SU-DHL-6 (cell line): Measurements from ENCODE around the gene QSOX2.

ENCODE experiments used
- H2AFZ ChIP-seq: fragments of 200-600 bp; sonication (generic); 2 replicates; pipeline ENCODE4 v1.6.1; 2014; ENCODE audit warnings: low read depth, mild to moderate bottlenecking, moderate library complexity, mixed read lengths, antibody characterized with exemption, low read length; ENCODE audit not compliant: severe bottlenecking
- H3F3A ChIP-seq: fragments of 200-600 bp; shearing (Covaris generic); 2 replicates; pipeline ENCODE4 v1.6.0; 2016; ENCODE audit warnings: antibody characterized with exemption, mild to moderate bottlenecking; ENCODE audit not compliant: insufficient read depth
- H3K27ac ChIP-seq: fragments of 200-600 bp; sonication (generic); 2 replicates; pipeline ENCODE4 v1.5.1; 2016; ENCODE audit warnings: low read depth, mild to moderate bottlenecking, low read length, moderate library complexity, mixed read lengths
- H3K27me3 ChIP-seq: fragments of 200-600 bp; sonication (generic), shearing (Covaris generic); 2 replicates; pipeline ENCODE4 v1.6.0; 2014; ENCODE audit warnings: mild to moderate bottlenecking, low read length
- H3K36me3 ChIP-seq: fragments of 200-600 bp; sonication (generic); 2 replicates; pipeline ENCODE4 v1.6.1; 2014; ENCODE audit warnings: mild to moderate bottlenecking, low read length, mixed read lengths
- H3K4me2 ChIP-seq: fragments of 300-600, 200-600 bp; shearing (Covaris generic), sonication (generic); 2 replicates; pipeline ENCODE4 v1.6.0; 2014; ENCODE audit warnings: low read length, low read depth, mild to moderate bottlenecking; ENCODE audit not compliant: poor library complexity, severe bottlenecking
- H3K4me3 ChIP-seq: fragments of 200-600 bp; sonication (generic); 2 replicates; pipeline ENCODE4 v1.5.1; 2014; ENCODE audit warnings: antibody characterized with exemption, low read length, mild to moderate bottlenecking, mixed read lengths; ENCODE audit not compliant: insufficient read depth, poor library complexity, severe bottlenecking
- H3K79me2 ChIP-seq: fragments of 200-600 bp; sonication (generic); 2 replicates; pipeline ENCODE4 v1.6.1; 2014; ENCODE audit warnings: mild to moderate bottlenecking, low read length, moderate library complexity; ENCODE audit not compliant: insufficient read depth
- H3K9ac ChIP-seq: fragments of 200-600 bp; sonication (generic); 2 replicates; pipeline ENCODE4 v1.7.0; 2014; ENCODE audit warnings: mild to moderate bottlenecking, low read length
- H3K9me2 ChIP-seq: fragments of 200-600 bp; sonication (generic); replicated peaks from 2 replicates; pipeline ENCODE4 v1.6.1; 2014; ENCODE audit warnings: low read length; ENCODE audit not compliant: insufficient read depth
- H3K9me3 ChIP-seq: fragments of 200-600 bp; sonication (generic); 2 replicates; pipeline ENCODE4 v1.6.1; 2014; ENCODE audit warnings: low read length, mixed read lengths; ENCODE audit not compliant: insufficient read depth
- H4K20me1 ChIP-seq: fragments of 200-600 bp; sonication (generic); 2 replicates; pipeline ENCODE4 v1.6.1; 2014; ENCODE audit warnings: low read depth, mild to moderate bottlenecking, antibody characterized with exemption, low read length, moderate library complexity, mixed read lengths
- EZH2phosphoT487 ChIP-seq: fragments of 200-600 bp; sonication (generic), shearing (Covaris generic); conservative IDR thresholded peaks from 2 replicates; pipeline ENCODE4 v1.6.1; 2018; ENCODE audit warnings: mild to moderate bottlenecking, antibody characterized with exemption, low read length, moderate library complexity, mixed read lengths
- TF ChIP-seq, protein P1 (sequence below): fragments of 200-600 bp; sonication (generic); IDR thresholded peaks from one replicate; pipeline ENCODE4 v1.5.1; 2017; ENCODE audit warnings: antibody characterized with exemption, mild to moderate bottlenecking, low read length, moderate library complexity; ENCODE audit not compliant: insufficient read depth, poor library complexity, severe bottlenecking

The QSOX2 gene

GRCh38 chr9:136192289-136193126 lies 53.1 kb downstream of the QSOX2 start:
- Histone ChIP-seq H3K27ac (no peak overlapping the region), H3F3A (no peaks in the 10 kb centered on the region), H3K4me3 (no peak overlapping the region), H3K9me3 (no peaks in the 10 kb centered on the region), H2AFZ (no peak overlapping the region), H3K36me3 (no peaks in the 10 kb centered on the region), H3K27me3 (no peaks in the 10 kb centered on the region), H3K9me2 (no peaks in the 10 kb centered on the region), H3K79me2 (no peaks in the 10 kb centered on the region), H4K20me1 (no peaks in the 10 kb centered on the region), H3K4me2 (no peak overlapping the region), H3K9ac (no peak overlapping the region)
- no peak for TF ChIP-seq EZH2phosphoT487
- TF ChIP-seq, protein P1, sequence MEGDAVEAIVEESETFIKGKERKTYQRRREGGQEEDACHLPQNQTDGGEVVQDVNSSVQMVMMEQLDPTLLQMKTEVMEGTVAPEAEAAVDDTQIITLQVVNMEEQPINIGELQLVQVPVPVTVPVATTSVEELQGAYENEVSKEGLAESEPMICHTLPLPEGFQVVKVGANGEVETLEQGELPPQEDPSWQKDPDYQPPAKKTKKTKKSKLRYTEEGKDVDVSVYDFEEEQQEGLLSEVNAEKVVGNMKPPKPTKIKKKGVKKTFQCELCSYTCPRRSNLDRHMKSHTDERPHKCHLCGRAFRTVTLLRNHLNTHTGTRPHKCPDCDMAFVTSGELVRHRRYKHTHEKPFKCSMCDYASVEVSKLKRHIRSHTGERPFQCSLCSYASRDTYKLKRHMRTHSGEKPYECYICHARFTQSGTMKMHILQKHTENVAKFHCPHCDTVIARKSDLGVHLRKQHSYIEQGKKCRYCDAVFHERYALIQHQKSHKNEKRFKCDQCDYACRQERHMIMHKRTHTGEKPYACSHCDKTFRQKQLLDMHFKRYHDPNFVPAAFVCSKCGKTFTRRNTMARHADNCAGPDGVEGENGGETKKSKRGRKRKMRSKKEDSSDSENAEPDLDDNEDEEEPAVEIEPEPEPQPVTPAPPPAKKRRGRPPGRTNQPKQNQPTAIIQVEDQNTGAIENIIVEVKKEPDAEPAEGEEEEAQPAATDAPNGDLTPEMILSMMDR = no peak

DNA sequence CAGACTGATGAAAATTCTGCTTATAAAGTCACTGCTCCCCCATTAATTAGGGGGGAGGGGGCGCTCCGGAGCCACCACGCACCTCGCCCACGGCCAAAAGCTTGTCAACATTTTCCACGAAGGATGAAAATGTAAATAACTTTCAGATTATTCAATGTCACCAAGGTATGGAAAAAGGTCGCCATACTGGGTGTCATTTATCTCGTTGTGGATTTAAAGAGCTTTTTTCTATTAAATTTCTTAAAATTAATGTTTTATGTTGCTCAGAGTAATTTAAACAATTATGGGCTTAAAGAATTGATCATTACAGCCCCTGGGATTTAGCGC lies 53.7 kb downstream of the QSOX2 start:
- Histone ChIP-seq H3K4me3 (no peak overlapping the region), H3K27ac (no peak overlapping the region), H2AFZ (no peak overlapping the region), H3K9me3 (no peaks in the 10 kb centered on the region), H4K20me1 (no peaks in the 10 kb centered on the region), H3F3A (no peaks in the 10 kb centered on the region), H3K79me2 (no peaks in the 10 kb centered on the region), H3K36me3 (no peaks in the 10 kb centered on the region), H3K9ac (no peak overlapping the region), H3K9me2 (no peaks in the 10 kb centered on the region), H3K4me2 (no peak overlapping the region), H3K27me3 (no peaks in the 10 kb centered on the region)
- TF ChIP-seq, protein P1 = no peak
- no peak for TF ChIP-seq EZH2phosphoT487

GRCh38 chr9:136191099-136191959 lies 54.3 kb downstream of the QSOX2 start:
- Histone ChIP-seq H3K4me3 (no peak overlapping the region), H3F3A (no peaks in the 10 kb centered on the region), H3K9me3 (no peaks in the 10 kb centered on the region), H3K4me2 (no peak overlapping the region), H3K9ac (no peak overlapping the region), H4K20me1 (no peaks in the 10 kb centered on the region), H2AFZ (no peak overlapping the region), H3K27me3 (no peaks in the 10 kb centered on the region), H3K36me3 (no peaks in the 10 kb centered on the region), H3K27ac (no peak overlapping the region), H3K9me2 (no peaks in the 10 kb centered on the region), H3K79me2 (no peaks in the 10 kb centered on the region)
- no peak for TF ChIP-seq EZH2phosphoT487
- TF ChIP-seq, protein P1 = no peak
